HUES64 (cell line): ENCODE measurements around the gene NDUFB2.
"Not testable (repeated sequence)": the region's sequence is repeated elsewhere in the genome, so short reads cannot be mapped to it uniquely, and the experiment has no call there.

Source experiments
- H3K27ac ChIP-seq: 2 replicates; pipeline ENCODE4 v1.7.0; 2013; ENCODE audit warnings: low read depth, low read length, inconsistent platforms
- H3K27me3 ChIP-seq: 2 replicates; pipeline ENCODE4 v1.6.1; 2013; ENCODE audit warnings: mild to moderate bottlenecking, low read length; ENCODE audit not compliant: insufficient read depth
- H3K36me3 ChIP-seq: 2 replicates; pipeline ENCODE4 v1.6.1; 2013; ENCODE audit warnings: mild to moderate bottlenecking, low read length; ENCODE audit not compliant: insufficient read depth
- H3K4me1 ChIP-seq: 2 replicates; pipeline ENCODE4 v1.6.1; 2013; ENCODE audit warnings: mild to moderate bottlenecking, low read length, moderate library complexity; ENCODE audit not compliant: insufficient read depth
- H3K4me3 ChIP-seq: 2 replicates; pipeline ENCODE4 v1.5.1; 2013; ENCODE audit warnings: mild to moderate bottlenecking, low read length, moderate library complexity
- H3K9ac ChIP-seq: 2 replicates; pipeline ENCODE4 v1.6.1; 2013; ENCODE audit warnings: mild to moderate bottlenecking, low read depth, low read length
- H3K9me3 ChIP-seq: 2 replicates; pipeline ENCODE4 v1.6.1; 2013; ENCODE audit warnings: low read depth, low read length; ENCODE audit not compliant: insufficient read depth
- WGBS: fragments of 150-250, 120-280 bp; methylation state at CpG from one replicate; pipeline ENCODE4 v1.1.7; 2013; ENCODE audit warnings: missing lambda C conversion rate; 5-methylcytosine and 5-hydroxymethylcytosine counted together

Gene NDUFB2

DNA sequence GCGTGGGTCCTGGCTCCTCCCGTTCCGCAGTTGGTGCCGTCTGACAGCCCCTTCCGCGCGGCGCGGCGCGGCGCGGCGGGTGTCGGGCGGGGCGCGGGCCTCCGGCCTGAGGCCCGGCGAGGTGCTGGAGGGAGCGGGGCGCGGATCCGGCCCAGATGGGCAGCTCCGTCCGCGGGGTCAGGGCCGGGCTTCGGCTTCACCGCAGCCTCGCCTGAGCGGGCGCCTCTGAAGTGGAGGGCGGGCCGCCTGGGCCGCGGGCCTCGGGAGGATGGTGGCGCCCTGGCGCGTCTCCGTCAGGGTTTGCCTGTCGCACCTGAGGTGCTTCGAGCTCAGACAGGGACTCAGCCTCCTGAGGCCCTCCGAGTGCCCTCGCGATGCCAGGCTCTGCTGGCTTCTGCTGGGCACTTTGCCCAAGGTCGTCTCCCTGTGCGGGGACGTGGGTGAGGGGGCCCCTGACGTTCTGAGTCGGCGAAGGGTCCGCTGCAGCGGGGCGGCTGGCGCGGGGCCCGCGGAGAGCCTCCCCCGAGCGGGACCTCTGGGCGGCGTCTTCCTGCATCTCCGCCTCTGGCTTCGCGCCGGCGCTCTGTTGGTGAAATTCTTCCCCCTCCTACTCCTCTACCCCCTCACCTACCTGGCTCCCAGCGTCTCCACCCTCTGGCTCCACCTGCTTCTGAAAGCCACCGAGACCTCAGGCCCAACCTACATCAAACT is 23.3 kb upstream of the NDUFB2 start:
- peaks cover 18% of the 10 kb centered on the region for H3K27me3 ChIP-seq
- no peaks in the 10 kb centered on the region for H3K36me3 ChIP-seq
- no peaks in the 10 kb centered on the region for H3K4me1 ChIP-seq
- no peak overlapping the region for H3K27ac ChIP-seq
- H3K4me3 ChIP-seq, result peak overlapping the region; percentile 69
- peak overlapping the region; percentile 56 for H3K9ac ChIP-seq
- H3K9me3 ChIP-seq, result no peaks in the 10 kb centered on the region
- WGBS, result under 1% methylated on average over 72 of the region's 72 CpGs

DNA sequence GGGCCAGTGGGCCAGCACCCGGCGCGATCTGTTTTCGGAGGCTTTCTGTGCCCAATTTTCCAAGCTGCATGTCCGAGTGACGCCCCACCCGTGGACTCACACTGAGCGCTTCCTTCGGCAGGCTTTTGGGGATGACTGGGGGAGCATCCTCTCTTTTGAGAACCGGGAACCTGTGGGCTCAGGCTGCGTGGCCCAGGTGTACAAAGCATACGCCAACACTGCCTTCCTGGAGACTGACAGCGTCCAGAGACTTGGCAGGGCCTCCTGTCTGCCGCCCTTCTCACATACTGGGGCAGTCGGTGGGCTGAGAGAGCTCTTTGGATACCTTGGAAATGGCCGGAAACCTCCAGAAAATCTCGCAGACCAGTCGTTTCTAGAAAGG is 22.7 kb upstream of the NDUFB2 start:
- Histone ChIP-seq H3K36me3 (no peaks in the 10 kb centered on the region), H3K27me3 (peaks cover 18% of the 10 kb centered on the region), H3K4me1 (no peaks in the 10 kb centered on the region), H3K4me3 (peak overlapping the region; percentile 69), H3K27ac (no peak overlapping the region), H3K9ac (no peak overlapping the region), H3K9me3 (no peaks in the 10 kb centered on the region)
- WGBS, result 62% methylated on average over 18 of the region's 18 CpGs

DNA sequence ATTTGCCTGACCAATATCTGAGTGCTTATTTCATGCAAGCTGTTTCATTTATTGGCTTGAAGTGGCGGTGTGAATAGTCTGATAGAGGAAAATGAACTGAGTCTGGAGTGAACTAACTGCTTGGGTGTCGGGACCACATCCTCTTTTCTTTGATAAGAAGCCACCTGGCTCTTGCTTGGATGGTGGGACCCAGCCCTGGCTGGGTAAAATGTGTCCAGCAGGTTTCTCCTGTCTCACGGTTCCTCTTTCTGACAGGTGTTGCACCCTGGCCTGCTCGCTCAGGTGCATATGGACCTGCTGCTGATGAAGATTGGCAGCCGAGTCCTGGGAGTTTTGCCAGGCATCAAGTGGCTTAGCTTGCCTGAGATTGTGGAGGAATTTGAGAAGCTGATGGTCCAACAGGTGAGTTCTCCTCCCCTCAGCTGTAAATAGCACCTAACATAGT is 22.1 kb upstream of the NDUFB2 start:
- Histone ChIP-seq H3K9ac (no peak overlapping the region), H3K4me3 (no peak overlapping the region), H3K27ac (no peak overlapping the region)

DNA sequence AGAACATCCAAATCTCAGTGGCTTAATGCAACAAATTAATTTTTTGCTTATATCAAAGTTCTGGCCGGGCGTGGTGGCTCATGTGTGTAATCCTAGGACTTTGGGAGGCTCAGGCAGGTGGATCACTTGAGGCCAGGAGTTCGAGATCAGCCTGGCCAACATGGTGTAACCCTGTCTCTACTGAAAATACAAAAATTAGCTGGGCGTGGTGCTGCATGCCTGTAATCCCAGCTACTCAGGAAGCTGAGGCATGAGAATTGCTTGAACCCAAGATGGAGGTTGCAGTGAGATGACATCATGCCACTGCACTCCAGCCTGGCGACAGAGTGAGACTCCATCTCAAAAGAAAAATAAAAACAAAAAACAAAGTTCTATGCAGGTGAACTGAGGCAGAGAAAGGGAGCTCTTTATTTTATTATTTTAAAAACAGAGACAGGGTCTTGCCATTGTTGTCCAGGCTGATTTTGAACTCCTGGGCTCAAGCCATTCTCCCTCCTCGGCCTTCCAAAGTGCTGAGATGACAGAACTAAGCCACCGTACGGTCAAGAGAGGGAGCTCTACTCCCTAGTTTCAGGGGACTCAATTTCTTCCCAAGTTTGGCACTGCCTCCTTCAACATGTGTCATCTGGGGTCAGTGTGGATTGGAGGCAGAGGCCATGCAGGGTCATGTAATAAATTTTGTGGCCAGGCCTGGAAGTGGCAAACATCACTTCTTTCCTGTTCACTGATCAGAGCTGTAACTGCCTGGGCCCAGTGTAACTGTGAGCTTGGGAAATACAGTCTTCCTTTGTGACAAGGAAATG is 21.4 kb upstream of the NDUFB2 start:
- WGBS, result 71% methylated on average over 8 of the region's 8 CpGs
- Histone ChIP-seq H3K36me3 (no peaks in the 10 kb centered on the region), H3K4me3 (no peak overlapping the region), H3K9me3 (no peaks in the 10 kb centered on the region), H3K9ac (no peak overlapping the region), H3K27me3 (peaks cover 18% of the 10 kb centered on the region), H3K27ac (no peak overlapping the region), H3K4me1 (no peaks in the 10 kb centered on the region)

More for the DNA sequence above, 22.1 kb upstream of the NDUFB2 start:
- H3K9me3 ChIP-seq, result no peaks in the 10 kb centered on the region
- H3K4me1 ChIP-seq, result no peaks in the 10 kb centered on the region
- 93% methylated on average over 5 of the region's 5 CpGs for WGBS
- H3K27me3 ChIP-seq, result peaks cover 18% of the 10 kb centered on the region
- H3K36me3 ChIP-seq, result no peaks in the 10 kb centered on the region

DNA sequence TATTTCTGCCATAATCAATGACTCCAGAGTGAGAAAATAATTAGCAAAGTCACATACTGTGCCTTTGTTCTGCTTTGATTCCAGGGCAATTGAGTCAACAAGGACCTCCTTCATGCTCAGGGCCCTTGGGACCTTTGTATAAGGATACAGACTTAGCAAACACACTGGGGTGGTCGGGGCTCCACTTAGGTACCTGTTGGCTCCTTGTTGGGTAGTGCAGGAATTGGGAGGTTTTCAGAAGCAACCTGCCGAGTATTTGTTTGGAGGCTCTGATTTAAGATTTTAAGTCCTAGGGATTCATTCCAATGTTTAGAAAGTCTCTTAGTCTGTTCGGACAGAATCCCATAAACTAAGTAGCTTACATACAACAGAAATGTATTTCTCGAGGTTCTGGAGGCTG is 20.8 kb upstream of the NDUFB2 start:
- H3K36me3 ChIP-seq, result no peaks in the 10 kb centered on the region; the same call in 1 of the 2 replicates
- H3K9me3 ChIP-seq, result no peaks in the 10 kb centered on the region
- WGBS, result 90% methylated on average over 4 of the region's 4 CpGs
- no peak overlapping the region for H3K9ac ChIP-seq
- no peak overlapping the region for H3K4me3 ChIP-seq
- H3K4me1 ChIP-seq, result no peaks in the 10 kb centered on the region
- H3K27ac ChIP-seq, result no peak overlapping the region
- peaks cover 18% of the 10 kb centered on the region for H3K27me3 ChIP-seq

DNA sequence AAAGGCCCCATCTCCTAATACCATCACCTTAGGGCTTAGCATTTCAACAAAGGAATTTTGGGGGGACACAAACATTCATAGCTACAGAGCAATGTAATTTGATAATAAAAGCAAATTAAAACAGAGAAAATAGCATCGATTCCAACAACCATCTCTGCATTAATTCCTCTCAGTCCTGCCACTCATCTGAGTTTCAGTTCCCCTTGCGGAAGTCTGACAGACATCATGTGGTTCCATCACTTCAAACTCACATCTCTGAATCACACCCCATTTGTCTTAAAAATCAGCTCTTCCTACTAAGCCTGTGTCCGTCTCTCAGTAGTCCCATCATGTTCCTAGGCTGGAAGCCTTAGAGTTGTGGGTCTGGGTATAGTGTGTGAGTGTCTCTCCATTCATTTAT is 20.2 kb upstream of the NDUFB2 start:
- H3K9me3 ChIP-seq, result no peaks in the 10 kb centered on the region
- no peaks in the 10 kb centered on the region for H3K4me1 ChIP-seq
- peaks cover 18% of the 10 kb centered on the region for H3K27me3 ChIP-seq
- H3K36me3 ChIP-seq, result no peaks in the 10 kb centered on the region; the same call in 1 of the 2 replicates
- H3K27ac ChIP-seq, result no peak overlapping the region
- no peak overlapping the region for H3K9ac ChIP-seq
- H3K4me3 ChIP-seq, result no peak overlapping the region
- 94% methylated on average over 3 of the region's 3 CpGs for WGBS

DNA sequence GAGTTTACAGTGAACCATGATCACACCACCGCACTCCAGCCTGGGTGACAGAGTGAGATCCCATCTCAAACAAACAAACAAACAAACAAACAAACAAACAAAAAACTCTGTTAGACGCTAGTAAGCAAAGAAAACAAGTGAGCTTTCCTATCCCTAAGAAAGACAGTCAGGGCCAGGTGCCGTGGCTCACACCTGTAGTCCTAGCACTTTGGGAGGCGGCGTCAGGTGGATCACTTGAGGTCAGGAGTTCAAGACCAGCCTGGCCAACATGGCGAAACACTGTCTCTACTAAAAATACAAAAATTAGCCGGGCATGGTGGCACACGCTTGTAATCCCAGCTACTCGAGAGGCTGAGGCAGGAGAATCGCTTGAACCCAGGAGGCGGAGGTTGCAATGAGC is 19.6 kb upstream of the NDUFB2 start:
- 95% methylated on average over 11 of the region's 11 CpGs for WGBS
- not testable (repeated sequence) for H3K4me1 ChIP-seq, H3K36me3 ChIP-seq, H3K27ac ChIP-seq, H3K4me3 ChIP-seq, H3K9me3 ChIP-seq, H3K9ac ChIP-seq
- H3K27me3 ChIP-seq, result peaks cover 18% of the 10 kb centered on the region

DNA sequence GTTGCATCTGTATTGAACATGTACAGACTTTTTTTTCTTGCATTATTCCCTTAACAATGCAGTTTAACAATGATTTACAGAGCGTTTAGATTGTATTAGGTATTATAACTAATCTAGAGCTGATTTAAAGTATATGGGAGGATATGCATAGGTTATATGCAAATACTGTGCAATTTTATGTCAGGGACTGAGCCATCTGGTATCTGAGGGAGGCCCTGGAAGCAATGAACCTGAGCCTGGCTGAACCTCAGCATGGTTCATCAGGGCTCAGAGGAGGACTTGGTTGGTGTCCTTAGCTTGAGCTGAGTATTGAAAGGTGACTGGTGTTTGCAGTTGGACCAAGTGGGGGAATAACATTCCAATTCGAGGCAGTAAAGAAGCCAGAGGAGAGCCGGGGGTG is 19.0 kb upstream of the NDUFB2 start:
- no peak overlapping the region for H3K4me3 ChIP-seq
- H3K9me3 ChIP-seq, result no peaks in the 10 kb centered on the region
- no peak overlapping the region for H3K9ac ChIP-seq
- H3K4me1 ChIP-seq, result no peaks in the 10 kb centered on the region
- peaks cover 18% of the 10 kb centered on the region for H3K27me3 ChIP-seq
- no peak overlapping the region for H3K27ac ChIP-seq
- WGBS, result 88% methylated on average over 3 of the region's 3 CpGs
- no peaks in the 10 kb centered on the region; the same call in 1 of the 2 replicates for H3K36me3 ChIP-seq

DNA sequence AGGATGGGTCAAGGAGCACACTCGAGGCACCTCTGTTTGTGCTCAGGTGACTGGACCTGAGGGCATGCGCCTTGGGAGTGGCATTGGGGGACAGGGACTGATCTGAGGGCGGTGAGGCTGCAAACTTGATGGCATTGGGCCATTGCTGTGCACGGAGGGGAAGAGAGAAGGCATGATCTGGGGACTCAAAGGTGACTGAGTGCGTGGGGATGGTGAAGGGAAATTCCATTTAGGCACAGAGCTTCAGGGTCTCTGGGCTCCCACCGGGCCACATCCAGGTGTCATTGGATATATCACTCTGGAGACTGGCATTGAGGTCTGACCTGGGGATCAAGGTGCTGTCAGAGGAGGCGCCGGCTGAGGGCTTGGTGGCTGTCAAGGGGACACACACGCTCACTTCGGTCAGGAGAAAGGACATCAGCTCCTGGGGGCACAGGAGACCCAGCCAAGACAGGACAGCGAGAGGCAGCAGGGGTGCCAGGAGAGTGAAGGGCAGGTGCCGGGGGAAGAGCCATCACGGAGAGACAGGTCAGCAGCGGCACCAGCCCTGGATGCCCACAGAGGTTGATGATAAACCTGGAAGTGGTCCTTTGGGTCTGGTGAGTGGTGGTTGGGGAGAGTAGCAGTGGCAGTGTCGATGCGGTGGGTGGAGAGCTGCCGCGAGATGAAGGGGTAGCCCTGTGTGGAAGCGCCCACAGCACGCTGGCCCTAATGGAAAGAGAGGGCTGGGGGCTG is 18.3 kb upstream of the NDUFB2 start:
- no peak overlapping the region for H3K4me3 ChIP-seq
- H3K27ac ChIP-seq, result no peak overlapping the region
- WGBS, result 94% methylated on average over 20 of the region's 20 CpGs
- H3K4me1 ChIP-seq, result no peaks in the 10 kb centered on the region
- H3K27me3 ChIP-seq, result peaks cover 14% of the 10 kb centered on the region
- H3K9ac ChIP-seq, result no peak overlapping the region
- no peaks in the 10 kb centered on the region; the same call in 1 of the 2 replicates for H3K36me3 ChIP-seq
- no peaks in the 10 kb centered on the region for H3K9me3 ChIP-seq

DNA sequence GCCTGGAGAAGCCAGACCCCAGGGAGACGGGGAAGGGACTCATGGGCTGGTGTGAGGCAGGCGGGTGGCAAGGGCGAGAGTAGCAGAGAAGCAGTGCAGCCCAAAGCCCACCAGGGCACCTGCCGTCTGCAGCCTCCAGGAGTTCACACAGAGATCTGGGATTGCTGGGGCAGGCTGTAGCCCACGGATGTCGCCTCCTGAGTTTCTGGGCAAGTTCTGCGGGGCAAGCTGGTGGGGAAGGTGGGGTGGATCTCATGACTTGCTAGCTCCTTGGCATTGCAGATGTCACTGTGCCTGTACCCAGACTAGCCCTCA is 17.7 kb upstream of the NDUFB2 start:
- H3K4me3 ChIP-seq, result no peak overlapping the region
- 90% methylated on average over 7 of the region's 7 CpGs for WGBS
- H3K9me3 ChIP-seq, result no peaks in the 10 kb centered on the region

DNA sequence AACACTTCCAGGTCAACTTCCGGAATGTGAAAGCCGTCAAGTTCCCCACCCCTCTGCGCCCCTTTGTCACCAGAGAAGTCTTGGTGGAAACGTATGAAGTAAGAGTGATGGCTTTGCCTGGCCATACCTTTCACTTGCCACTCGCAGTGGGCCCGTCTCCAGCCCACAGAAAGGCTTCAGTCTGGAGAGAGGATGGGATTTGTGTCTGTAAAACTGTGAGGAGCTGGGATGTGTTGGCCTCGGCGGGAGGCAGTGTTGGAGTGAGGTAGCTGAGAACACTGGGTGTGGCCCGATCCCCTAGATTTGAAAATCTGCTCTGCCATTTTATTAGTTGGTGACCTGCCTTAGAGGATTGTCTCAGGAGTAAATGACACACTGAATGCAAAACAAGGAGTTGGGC is 17.3 kb upstream of the NDUFB2 start:
- H3K9me3 ChIP-seq, result no peaks in the 10 kb centered on the region
- peaks cover 5% of the 10 kb centered on the region for H3K27me3 ChIP-seq
- H3K27ac ChIP-seq, result no peak overlapping the region
- no peak overlapping the region for H3K9ac ChIP-seq
- no peak overlapping the region for H3K4me3 ChIP-seq
- H3K4me1 ChIP-seq, result no peaks in the 10 kb centered on the region
- 96% methylated on average over 9 of the region's 9 CpGs for WGBS
- H3K36me3 ChIP-seq, result no peaks in the 10 kb centered on the region; the same call in 1 of the 2 replicates

More for the DNA sequence above, 17.7 kb upstream of the NDUFB2 start:
- Histone ChIP-seq H3K4me1 (no peaks in the 10 kb centered on the region), H3K36me3 (no peaks in the 10 kb centered on the region; the same call in 1 of the 2 replicates), H3K27me3 (peaks cover 9% of the 10 kb centered on the region), H3K27ac (no peak overlapping the region), H3K9ac (no peak overlapping the region)
